Neural progenitor cell (in vitro differentiated cells): ENCODE data around the gene DNAH10. TPM values are rescaled to one million over a fixed set of nuclear protein-coding genes. Genes with fewer than 3 reads are reported as not detected.

Experiments
- DNase-seq: peaks from one replicate; pipeline ENCODE4 v3.0.0-alpha.2; 2016; ENCODE audit warnings: low spot score
- H2AFZ ChIP-seq: fragments of 200-600 bp; sonication (generic); replicated peaks from 2 replicates; pipeline ENCODE4 v1.6.1; 2016; ENCODE audit warnings: antibody characterized with exemption
- H3F3A ChIP-seq: fragments of 200-600 bp; sonication (generic); 2 replicates; pipeline ENCODE4 v1.6.1; 2016; ENCODE audit warnings: antibody characterized with exemption, low read depth
- H3K27ac ChIP-seq: fragments of 200-600 bp; sonication (generic); 2 replicates; pipeline ENCODE4 v1.5.1; 2016; ENCODE audit warnings: mild to moderate bottlenecking
- H3K27me3 ChIP-seq: fragments of 200-600 bp; sonication (generic); 2 replicates; pipeline ENCODE4 v1.6.1; 2016; ENCODE audit warnings: mild to moderate bottlenecking, moderate library complexity
- H3K36me3 ChIP-seq: fragments of 200-600 bp; sonication (generic); 2 replicates; pipeline ENCODE4 v1.5.1; 2016
- H3K4me1 ChIP-seq: fragments of 200-600 bp; sonication (generic); 2 replicates; pipeline ENCODE4 v1.6.1; 2016; ENCODE audit warnings: mixed run types
- H3K4me2 ChIP-seq: fragments of 200-600 bp; sonication (generic); 2 replicates; pipeline ENCODE4 v1.6.1; 2016
- H3K4me3 ChIP-seq: fragments of 200-600 bp; sonication (generic); 2 replicates; pipeline ENCODE4 v1.5.1; 2016
- H3K79me2 ChIP-seq: fragments of 200-600 bp; sonication (generic); 2 replicates; pipeline ENCODE4 v1.6.1; 2016; ENCODE audit warnings: low read depth
- H3K9ac ChIP-seq: fragments of 200-600 bp; sonication (generic); 2 replicates; pipeline ENCODE4 v1.6.1; 2016
- H3K9me3 ChIP-seq: fragments of 200-600 bp; sonication (generic); 2 replicates; pipeline ENCODE4 v1.5.1; 2016; ENCODE audit warnings: low read depth
- H4K20me1 ChIP-seq: fragments of 200-600 bp; sonication (generic); 2 replicates; pipeline ENCODE4 v1.6.1; 2016; ENCODE audit warnings: low read depth
- H3K27ac Mint-ChIP-seq: 3 replicates; pipeline ENCODE4 v1.8.0; 2021; ENCODE audit warnings: mixed read lengths
- H3K27me3 Mint-ChIP-seq: 2 replicates; pipeline ENCODE4 v1.8.0; 2022; ENCODE audit warnings: low read depth, mild to moderate bottlenecking, inconsistent platforms, moderate library complexity, mixed read lengths; ENCODE audit not compliant: insufficient read depth
- H3K36me3 Mint-ChIP-seq: 3 replicates; pipeline ENCODE4 v1.8.0; 2021; ENCODE audit warnings: mixed read lengths
- H3K4me1 Mint-ChIP-seq: 3 replicates; pipeline ENCODE4 v1.8.0; 2021; ENCODE audit warnings: mixed read lengths
- H3K4me3 Mint-ChIP-seq: 3 replicates; pipeline ENCODE4 v1.8.0; 2021; ENCODE audit warnings: mild to moderate bottlenecking, moderate library complexity, mixed read lengths
- H3K9me3 Mint-ChIP-seq: 3 replicates; pipeline ENCODE4 v1.8.0; 2020; ENCODE audit warnings: mixed read lengths
- EZH2 ChIP-seq: fragments of 200-600 bp; sonication (generic); IDR thresholded peaks from 2 replicates; pipeline ENCODE4 v1.6.1; 2017; ENCODE audit warnings: antibody characterized with exemption, mild to moderate bottlenecking, moderate library complexity
- EZH2phosphoT487 ChIP-seq: fragments of 200-600 bp; sonication (generic); IDR thresholded peaks from 2 replicates; pipeline ENCODE4 v1.6.1; 2017; ENCODE audit warnings: antibody characterized with exemption
- total RNA-seq: library from RNA; depleted of rRNA; stranded (reverse); fragments of >200 nt; gene quantifications from 2 replicates; pipeline ENCODE4 v1.2.3, GENCODE V29; 2015; ENCODE audit warnings: low replicate concordance
- TF ChIP-seq, protein P1 (sequence below): fragments of 200-600 bp; sonication (generic); IDR thresholded peaks from 2 replicates; pipeline ENCODE4 v1.5.1; 2017; ENCODE audit warnings: antibody characterized with exemption, mild to moderate bottlenecking

DNAH10 gene
- total RNA-seq, 1 donor from 2014 or later, result 0.26 TPM

DNA sequence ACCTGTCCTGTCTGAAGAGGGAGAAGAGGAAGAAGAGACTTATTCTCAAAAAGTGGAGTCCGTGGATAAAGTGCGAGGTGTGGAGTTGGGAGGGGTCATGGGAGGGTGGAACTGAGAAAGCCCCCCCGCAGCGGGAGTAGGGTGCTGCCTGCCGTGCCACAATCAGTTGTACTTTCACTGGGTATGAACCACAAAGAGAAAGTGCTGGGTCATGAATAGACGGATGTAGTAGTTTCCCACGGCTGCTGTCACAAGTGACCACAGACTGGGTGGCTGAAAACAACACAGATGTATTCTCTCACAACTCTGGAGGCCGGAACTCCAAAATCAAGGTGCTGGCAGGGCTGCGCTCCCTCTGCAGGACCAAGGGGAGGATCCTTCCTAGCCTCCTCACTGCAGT lies 5.5 kb downstream of the DNAH10 start:
- Mint-ChIP-seq H3K4me3 (no peak overlapping the region), H3K9me3 (no peaks in the 10 kb centered on the region), H3K36me3 (no peaks in the 10 kb centered on the region), H3K27me3 (peaks cover 5% of the 10 kb centered on the region), H3K4me1 (no peaks in the 10 kb centered on the region), H3K27ac (no peak overlapping the region)
- Histone ChIP-seq H3K9ac (no peak overlapping the region), H4K20me1 (no peaks in the 10 kb centered on the region), H3K9me3 (no peaks in the 10 kb centered on the region), H3K4me3 (no peak overlapping the region), H3K36me3 (no peaks in the 10 kb centered on the region), H3F3A (peaks cover 6% of the 10 kb centered on the region), H3K27ac (no peak overlapping the region), H2AFZ (no peak overlapping the region), H3K79me2 (no peaks in the 10 kb centered on the region), H3K4me1 (peaks cover 6% of the 10 kb centered on the region), H3K27me3 (peaks cover 36% of the 10 kb centered on the region), H3K4me2 (no peak overlapping the region)
- DNase-seq, result no peak
- TF ChIP-seq EZH2, result no peak
- no peak for TF ChIP-seq EZH2phosphoT487
- TF ChIP-seq, protein P1, sequence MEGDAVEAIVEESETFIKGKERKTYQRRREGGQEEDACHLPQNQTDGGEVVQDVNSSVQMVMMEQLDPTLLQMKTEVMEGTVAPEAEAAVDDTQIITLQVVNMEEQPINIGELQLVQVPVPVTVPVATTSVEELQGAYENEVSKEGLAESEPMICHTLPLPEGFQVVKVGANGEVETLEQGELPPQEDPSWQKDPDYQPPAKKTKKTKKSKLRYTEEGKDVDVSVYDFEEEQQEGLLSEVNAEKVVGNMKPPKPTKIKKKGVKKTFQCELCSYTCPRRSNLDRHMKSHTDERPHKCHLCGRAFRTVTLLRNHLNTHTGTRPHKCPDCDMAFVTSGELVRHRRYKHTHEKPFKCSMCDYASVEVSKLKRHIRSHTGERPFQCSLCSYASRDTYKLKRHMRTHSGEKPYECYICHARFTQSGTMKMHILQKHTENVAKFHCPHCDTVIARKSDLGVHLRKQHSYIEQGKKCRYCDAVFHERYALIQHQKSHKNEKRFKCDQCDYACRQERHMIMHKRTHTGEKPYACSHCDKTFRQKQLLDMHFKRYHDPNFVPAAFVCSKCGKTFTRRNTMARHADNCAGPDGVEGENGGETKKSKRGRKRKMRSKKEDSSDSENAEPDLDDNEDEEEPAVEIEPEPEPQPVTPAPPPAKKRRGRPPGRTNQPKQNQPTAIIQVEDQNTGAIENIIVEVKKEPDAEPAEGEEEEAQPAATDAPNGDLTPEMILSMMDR, result no peak

DNA sequence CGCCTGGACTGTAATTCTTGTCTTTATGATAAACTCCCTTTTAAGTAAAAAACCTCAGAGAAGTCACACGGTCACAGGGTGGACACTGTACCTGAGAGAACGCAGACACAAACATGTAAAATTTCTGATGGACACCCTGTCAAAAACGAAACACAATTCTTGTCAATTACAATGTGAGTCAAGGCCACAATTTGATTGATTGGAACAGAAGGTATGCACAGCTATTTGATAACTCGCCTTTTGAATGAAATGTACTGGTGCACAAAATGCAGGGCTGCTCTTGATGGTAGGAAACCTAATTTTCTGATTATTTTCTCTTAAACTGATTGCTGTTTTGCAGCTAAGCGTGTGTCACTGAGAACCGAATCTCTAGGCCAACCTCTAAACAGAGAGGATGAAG lies 9.2 kb downstream of the DNAH10 start:
- no peak overlapping the region for H3K27ac ChIP-seq
- no peak for DNase-seq
- H3F3A ChIP-seq, result no peaks in the 10 kb centered on the region
- no peaks in the 10 kb centered on the region for H3K4me1 Mint-ChIP-seq
- no peaks in the 10 kb centered on the region for H3K9me3 Mint-ChIP-seq
- H3K27me3 ChIP-seq, result peaks cover 4% of the 10 kb centered on the region
- H3K79me2 ChIP-seq, result no peaks in the 10 kb centered on the region
- H3K4me3 Mint-ChIP-seq, result no peak overlapping the region
- no peak overlapping the region for H3K9ac ChIP-seq
- H3K36me3 Mint-ChIP-seq, result no peaks in the 10 kb centered on the region
- H3K4me3 ChIP-seq, result no peak overlapping the region
- no peaks in the 10 kb centered on the region for H3K4me1 ChIP-seq
- H3K27me3 Mint-ChIP-seq, result peaks cover 9% of the 10 kb centered on the region
- H3K27ac Mint-ChIP-seq, result no peak overlapping the region
- TF ChIP-seq, protein P1, result no peak
- TF ChIP-seq EZH2 (no peak), EZH2phosphoT487 (no peak)
- no peak overlapping the region for H2AFZ ChIP-seq
- H3K36me3 ChIP-seq, result no peaks in the 10 kb centered on the region
- no peak overlapping the region for H3K4me2 ChIP-seq
- H3K9me3 ChIP-seq, result no peaks in the 10 kb centered on the region
- H4K20me1 ChIP-seq, result no peaks in the 10 kb centered on the region

DNA sequence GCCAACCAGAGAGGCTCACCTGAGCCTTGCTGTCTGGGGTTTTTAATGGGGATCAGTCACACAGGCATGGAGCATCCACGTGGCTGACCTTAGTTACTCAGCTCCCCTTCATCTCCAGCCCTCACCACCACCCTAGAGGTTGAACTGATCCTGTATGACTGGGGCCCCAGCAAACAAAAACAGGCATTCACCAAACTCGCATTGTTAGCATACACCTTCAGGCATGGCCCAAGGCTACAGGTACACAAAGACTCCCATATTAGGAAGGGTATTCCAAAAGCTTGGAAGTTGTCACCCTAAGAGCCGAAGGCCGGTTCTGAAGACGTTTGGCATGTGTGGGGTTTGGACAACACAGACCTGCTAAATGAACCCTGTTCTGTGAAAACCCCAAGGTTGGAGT lies 10.0 kb downstream of the DNAH10 start:
- peaks cover 4% of the 10 kb centered on the region for H3K27me3 ChIP-seq
- H3K27ac ChIP-seq, result no peak overlapping the region
- no peaks in the 10 kb centered on the region for H3K36me3 ChIP-seq
- H4K20me1 ChIP-seq, result no peaks in the 10 kb centered on the region
- no peaks in the 10 kb centered on the region for H3F3A ChIP-seq
- H3K27ac Mint-ChIP-seq, result no peak overlapping the region
- no peak overlapping the region for H3K4me3 ChIP-seq
- no peak for DNase-seq
- H3K4me1 Mint-ChIP-seq, result no peaks in the 10 kb centered on the region
- no peaks in the 10 kb centered on the region for H3K9me3 Mint-ChIP-seq
- no peaks in the 10 kb centered on the region for H3K36me3 Mint-ChIP-seq
- H3K9ac ChIP-seq, result no peak overlapping the region
- H3K4me1 ChIP-seq, result no peaks in the 10 kb centered on the region
- TF ChIP-seq EZH2, result no peak
- no peak for TF ChIP-seq EZH2phosphoT487
- TF ChIP-seq, protein P1, result no peak
- no peaks in the 10 kb centered on the region for H3K79me2 ChIP-seq
- no peak overlapping the region for H3K4me2 ChIP-seq
- peaks cover 9% of the 10 kb centered on the region for H3K27me3 Mint-ChIP-seq
- H2AFZ ChIP-seq, result no peak overlapping the region
- H3K4me3 Mint-ChIP-seq, result no peak overlapping the region
- H3K9me3 ChIP-seq, result no peaks in the 10 kb centered on the region
